Ramos (cell line): ENCODE data around the gene KCNE1.
"Not testable (repeated sequence)": the region's sequence is repeated elsewhere in the genome, so short reads cannot be mapped to it uniquely, and the experiment has no call there.

Experiments used
- in situ Hi-C: fragments of 300-500 bp; cut with MboI; formaldehyde crosslinking; loops from one replicate; pipeline ENCODE4 v1.14.3; 2022; ENCODE audit warnings: low sequenced_read_pairs; ENCODE audit not compliant: unreplicated experiment

Gene KCNE1

GRCh38 chr21:34517039-34517438 is 5.0 kb upstream of the KCNE1 start:
- in situ Hi-C loops, result no loop called here

DNA sequence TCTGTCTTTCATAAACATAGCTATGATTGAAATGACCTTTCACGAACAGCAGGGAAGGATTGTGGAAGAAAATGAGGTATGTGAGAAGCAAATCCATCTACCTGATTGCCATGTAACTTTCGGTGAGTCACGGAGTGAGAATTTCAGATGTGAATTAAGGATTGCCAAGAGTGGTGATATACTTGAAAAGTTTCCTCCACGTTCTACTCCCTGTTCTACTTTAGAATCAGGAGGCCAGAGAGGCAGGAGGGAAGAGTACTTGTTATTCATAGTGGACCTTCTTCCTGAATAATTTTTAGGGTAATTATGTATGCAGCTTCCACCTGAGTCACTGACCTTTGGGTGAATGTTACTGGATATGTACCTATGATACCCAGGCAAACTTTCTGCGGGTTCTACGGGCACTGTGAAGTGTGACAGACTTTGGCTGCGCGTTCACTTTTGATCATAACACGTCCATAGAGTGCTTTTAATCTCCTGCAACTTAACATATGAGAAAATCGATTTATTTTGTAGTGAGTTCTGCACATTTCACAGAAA is 2.6 kb upstream of the KCNE1 start:
- in situ Hi-C loops, result no loop called here

GRCh38 chr21:34513129-34513675 is 1.2 kb upstream of the KCNE1 start:
- in situ Hi-C loops, result no loop called here

- in situ Hi-C loops, result no loop called here
Observed at GRCh38 chr21:34511181-34511580, 829 bp downstream of the KCNE1 start.

DNA sequence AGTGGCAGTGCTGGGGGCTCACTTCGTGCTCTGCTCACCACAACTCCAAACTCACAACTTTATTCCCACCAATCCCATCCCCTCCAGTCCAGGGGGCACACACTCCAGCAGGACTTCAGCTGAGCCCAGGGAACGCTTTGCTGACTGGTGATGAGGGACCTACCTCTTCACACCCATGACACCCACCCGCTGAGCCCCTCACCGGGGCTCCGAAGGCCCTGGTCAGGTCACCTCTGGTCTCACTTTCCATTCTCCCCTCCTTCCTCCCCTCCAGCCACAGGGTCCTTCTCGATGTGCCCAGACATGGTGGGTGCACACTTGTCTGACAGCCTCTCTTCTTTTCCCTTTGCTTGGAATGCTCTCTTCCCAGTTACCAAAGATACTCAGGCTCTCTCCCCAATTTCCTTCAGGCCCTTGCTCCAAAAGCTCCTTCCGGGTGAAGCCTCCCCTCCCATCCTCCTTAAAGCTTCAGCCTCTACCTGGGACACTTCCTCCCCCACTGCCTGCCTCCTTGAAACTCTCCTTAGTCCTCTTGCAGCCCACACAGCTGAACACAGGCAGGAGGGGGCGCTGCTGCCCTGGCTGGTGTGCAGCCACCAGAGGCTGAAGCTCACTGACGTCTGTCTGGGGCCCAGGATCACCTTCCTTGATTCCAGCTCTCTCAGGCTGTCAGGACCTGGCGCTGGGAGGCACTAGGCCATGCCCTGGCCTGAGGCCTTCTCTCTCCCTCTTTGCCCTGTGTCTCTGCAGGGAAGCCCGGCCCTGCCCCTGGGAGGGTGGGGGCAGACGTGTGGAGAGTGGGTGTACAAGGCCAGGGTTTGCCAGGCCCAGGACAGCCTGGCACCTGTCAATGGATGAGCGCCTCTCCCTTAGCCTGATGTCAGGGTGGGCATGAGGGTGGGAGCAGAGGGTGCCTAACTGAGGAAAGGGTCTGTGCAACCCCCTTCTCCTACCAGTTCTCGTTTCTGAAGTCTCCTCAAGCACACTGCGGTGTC is 1.6 kb downstream of the KCNE1 start:
- in situ Hi-C loops, result no loop called here

DNA sequence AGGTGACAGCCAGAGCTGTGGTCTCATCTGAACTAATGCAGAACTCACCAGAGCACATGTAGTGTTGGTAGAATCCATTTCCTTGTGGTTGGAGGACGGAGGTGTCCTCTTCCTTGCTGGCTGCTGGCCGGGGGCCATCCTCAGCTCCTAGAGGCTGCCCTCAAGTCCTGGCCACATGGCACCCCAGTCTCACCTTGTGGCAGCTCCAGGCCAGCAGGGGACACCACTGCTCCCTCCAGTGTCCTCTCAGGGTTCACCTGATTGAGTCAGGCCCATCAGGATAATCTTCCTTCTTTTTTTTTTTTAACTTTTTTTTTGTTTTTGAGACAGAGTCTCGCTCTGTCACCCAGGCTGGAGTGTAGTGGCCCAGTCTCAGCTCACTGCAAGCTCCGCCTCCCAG is 2.9 kb downstream of the KCNE1 start:
- in situ Hi-C loops, result no loop called here

- in situ Hi-C loops, result no loop called here
Observed at GRCh38 chr21:34504595-34504994, 7.4 kb downstream of the KCNE1 start.

- in situ Hi-C loops, result no loop called here
Observed at GRCh38 chr21:34502480-34503106, 9.4 kb downstream of the KCNE1 start.

- in situ Hi-C loops, result no loop called here
Observed at GRCh38 chr21:34501716-34502115, 10.3 kb downstream of the KCNE1 start.

GRCh38 chr21:34500191-34500590 is 11.8 kb downstream of the KCNE1 start:
- in situ Hi-C loops, result no loop called here

GRCh38 chr21:34499116-34499515 is 12.9 kb downstream of the KCNE1 start:
- in situ Hi-C loops, result no loop called here

GRCh38 chr21:34498623-34499022 is 13.4 kb downstream of the KCNE1 start:
- in situ Hi-C loops, result no loop called here

DNA sequence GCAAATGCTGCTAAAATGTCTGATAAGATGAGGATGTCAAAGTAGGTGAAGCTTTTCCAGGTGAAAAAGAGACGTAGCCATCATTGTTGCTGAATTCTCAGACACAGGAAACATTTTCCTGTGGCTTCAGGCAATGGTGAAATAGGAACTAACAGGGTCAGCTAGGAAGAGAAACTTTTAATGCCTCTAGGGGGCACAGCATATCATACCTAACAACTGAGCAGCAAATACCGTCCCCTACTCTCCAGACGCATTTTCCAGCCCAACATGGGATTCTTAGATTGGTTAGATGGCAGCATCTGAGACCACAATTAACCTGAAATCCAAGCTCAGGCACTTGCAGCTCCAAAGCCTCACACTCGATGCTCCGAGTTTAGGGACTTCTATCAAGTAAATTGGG is 28.2 kb downstream of the KCNE1 start:
- in situ Hi-C loops, result not testable (repeated sequence)

- in situ Hi-C loops, result not testable (repeated sequence)
Observed at GRCh38 chr21:34483435-34483834, 28.6 kb downstream of the KCNE1 start.

- in situ Hi-C loops, result not testable (repeated sequence)
Observed at GRCh38 chr21:34467333-34467732, 44.7 kb downstream of the KCNE1 start.

DNA sequence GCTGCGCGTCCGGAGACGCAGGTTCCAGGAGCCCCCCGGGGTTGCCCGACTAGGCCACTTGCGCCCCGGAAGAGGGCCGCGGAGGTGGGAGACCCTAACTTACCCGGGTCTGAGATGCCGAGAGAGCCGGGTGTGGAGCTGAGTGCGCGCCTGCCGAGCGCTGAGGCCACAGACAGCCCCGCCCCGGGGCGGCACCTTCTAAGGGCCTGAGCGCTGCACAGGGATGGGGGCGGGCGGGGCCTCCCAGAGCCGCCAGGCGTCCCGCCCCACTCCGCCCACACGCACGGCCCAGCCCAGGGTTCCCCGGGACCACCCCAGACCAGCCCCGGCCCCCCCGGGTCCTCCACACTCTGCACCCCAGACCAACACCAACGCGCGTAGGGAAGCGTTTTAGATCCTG is 52.6 kb downstream of the KCNE1 start:
- in situ Hi-C loops, result not testable (repeated sequence)

DNA sequence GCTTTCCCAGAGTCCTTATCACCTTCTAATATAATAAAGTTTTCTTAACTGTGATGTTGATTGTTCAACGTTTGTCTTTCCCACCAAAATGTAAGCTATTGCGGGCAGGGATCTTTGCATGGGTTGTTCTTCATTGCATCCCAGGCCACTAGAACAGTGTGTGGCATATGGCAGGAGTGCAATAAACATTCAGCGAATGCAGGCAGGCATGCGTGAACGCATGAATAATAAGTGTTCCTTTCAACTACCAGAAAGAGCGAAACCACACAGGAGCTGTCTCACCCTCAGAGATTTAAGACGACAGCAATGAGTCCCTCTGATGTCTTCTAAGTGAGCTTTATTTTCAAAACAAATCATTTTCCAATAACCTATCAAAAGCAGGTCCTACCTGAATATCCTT is 53.7 kb downstream of the KCNE1 start:
- in situ Hi-C loops, result not testable (repeated sequence)

DNA sequence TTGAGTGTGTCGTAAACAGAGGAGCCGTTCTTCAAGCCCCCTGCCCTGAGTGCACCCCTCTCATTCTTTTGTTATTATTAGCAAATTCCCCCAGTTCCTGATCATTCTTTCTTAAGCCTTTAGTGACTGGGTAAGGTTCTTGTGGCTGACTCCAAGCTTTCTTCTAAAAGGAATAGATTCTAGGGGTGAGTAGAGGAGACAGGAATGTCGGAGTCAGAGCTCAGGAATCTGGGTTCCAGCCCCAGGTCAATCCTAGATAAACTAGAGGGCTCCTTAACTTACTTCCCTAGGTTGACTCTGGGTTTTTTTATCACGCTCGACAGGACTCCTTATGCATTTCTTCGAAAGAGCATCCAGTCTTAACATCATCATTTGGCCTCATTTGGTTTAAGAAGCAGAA is 55.8 kb downstream of the KCNE1 start:
- in situ Hi-C loops, result not testable (repeated sequence)

DNA sequence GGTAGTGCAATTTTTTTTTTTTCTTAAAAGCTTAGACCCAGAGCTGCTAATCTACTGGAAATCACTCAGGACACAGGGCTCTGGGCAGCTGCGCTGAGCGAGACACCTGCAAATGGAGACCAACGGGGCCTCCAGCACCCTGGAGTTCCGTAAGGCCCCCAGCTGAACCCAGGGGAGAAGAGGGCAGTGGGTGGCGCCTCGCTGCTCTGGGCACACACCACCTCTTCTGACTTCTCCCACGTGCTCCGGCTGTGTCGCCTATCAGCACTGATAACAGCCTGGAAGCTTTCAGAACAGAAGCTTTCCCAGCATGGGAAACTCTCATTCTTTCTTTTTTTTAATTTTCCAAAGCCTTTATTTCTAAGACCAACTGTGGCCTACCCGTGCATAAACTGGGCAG is 56.4 kb downstream of the KCNE1 start:
- in situ Hi-C loops, result not testable (repeated sequence)

DNA sequence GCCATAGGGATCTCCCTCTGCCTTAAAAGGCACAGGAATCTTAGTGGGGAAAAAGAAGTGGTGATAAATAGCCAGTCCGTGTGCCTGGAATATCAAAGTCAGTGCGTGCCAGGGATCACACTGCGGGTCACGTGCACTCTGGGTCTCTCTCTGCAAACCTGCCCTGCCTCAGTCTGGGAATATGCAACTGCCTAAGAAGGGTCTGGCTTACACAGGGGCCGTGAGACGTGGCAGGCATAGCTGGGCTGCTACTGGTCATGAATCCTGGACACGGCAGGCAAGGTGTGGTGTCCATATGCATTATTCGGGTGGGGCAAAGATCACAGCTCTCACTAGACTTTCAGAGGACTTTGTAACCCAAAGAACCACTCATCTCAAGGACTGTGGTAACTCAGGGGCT is 65.0 kb downstream of the KCNE1 start:
- in situ Hi-C loops, result not testable (repeated sequence)

DNA sequence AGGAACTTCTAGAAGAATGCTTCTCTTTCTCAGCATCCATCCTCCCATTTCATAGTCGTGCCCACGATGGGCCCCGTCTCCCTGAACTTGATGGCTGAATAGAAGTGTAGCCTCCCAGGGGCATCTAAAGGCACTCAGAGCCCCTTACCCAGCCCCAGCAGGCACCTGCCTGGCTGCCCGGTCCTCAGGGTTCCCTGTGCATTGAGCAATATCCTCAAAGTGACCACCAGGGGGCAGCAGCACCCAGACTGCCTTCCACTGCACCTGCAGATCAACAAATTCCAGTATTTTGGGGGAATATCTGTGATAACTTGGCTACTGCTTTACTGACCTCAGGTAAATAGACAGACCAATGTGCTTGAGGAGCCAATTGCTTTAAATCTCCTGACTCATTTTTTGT is 68.5 kb downstream of the KCNE1 start:
- in situ Hi-C loops, result not testable (repeated sequence)
